ENCODE data around the gene SLC24A3.

SLC24A3 gene

DNA sequence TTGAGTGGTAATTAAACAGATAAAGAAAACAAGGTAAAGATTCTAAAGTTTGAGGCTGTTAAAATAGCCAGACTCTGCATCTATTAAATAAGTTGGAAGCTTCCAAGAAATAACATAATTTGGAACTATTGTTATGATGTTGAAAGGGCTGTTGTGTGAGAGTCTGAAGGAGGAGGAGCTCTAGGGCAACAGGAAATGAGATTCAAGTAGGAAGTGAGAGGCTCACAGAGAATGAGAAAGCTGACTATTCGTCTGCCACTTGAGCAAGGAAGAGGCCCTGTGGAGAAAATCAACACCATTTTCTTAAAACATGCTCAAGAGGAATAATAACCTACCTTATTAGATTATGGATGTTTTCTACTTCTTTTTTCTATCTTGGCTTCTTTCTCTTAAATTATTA, 185.2 kb downstream of the SLC24A3 start:
- DNase-seq: no peak

DNA sequence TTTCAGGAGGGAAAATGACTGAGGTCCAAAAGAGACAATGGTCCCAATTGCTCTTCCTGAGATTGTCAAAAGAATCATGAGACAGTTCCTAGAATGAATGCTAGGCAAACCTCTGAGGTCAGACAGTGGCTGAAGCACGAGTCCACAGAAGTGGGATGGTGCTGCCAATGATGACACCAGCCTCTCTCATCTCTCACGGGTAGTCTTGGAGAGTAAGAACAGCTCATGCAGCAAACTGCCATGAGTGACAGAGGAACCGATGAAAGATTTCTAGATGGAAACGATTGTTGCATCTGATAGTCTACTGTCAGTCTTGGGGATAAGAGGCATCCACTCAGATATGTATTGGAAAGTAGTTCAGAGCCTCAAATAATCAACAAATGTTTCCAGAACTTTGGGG, 188.7 kb downstream of the SLC24A3 start:
- DNase-seq: no peak

DNA sequence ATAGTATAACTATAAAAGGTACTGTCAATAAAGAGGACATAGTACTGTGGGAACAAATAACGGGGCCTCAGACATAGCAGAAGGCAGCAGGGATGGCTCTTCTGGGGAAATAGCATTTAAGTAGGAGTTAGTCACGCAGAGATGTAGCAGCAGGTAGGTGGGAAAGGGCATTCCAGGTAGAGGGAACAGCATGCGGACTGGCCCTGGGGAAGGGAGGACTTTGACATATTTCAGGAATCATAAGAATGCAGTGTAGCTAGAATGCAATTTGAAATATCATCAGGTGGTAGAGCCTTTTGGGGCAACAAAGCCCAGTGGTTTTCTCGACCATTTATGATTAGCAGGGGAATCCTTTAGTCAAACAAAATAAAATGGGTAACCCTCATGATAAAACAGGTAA, 191.1 kb downstream of the SLC24A3 start:
- no peak for DNase-seq

DNA sequence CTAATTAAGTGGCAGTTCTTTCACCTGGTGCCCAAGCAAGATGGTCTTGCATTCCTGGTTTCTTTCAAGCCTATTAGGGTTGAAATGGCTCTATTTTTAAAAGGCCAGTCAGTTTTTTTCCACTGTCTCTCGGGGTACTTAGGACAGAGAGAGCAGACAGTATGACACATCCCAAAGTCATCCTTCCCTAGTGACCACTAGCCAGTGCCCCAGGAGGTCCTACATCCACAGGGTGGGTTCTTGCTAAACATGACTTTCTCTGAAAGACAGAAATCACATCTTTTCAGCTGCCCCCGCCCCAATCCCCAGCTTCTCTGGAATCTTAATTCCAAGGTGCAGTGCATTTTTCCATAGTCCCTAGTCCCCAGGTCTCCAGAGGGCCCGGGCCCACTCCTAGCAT, 192.4 kb downstream of the SLC24A3 start:
- no peak for DNase-seq

DNA sequence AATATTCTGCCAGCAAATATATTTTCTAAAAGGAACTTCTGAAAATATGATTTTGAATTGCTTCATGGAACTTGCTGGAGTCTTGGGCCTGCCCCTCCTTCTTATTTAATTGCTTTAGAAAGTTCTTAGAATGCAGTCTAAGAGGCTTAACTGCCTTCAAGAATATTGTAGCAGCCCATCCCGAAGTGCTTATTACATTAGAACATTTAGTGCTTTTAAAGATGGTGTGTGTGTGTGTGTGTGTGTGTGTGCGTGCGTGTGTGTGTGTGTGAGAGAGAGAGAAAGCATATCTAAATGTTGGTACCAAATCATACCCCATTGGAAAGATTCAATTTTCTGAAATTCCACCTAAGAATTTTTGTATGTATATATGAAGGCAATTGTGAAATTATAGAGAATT, 193.5 kb downstream of the SLC24A3 start:
- no peak for DNase-seq

GRCh38 chr20:19406381-19406780, 193.9 kb downstream of the SLC24A3 start:
- no peak for DNase-seq

GRCh38 chr20:19407196-19407595, 194.8 kb downstream of the SLC24A3 start:
- no peak for DNase-seq

GRCh38 chr20:19407736-19408135, 195.3 kb downstream of the SLC24A3 start:
- no peak for DNase-seq

DNA sequence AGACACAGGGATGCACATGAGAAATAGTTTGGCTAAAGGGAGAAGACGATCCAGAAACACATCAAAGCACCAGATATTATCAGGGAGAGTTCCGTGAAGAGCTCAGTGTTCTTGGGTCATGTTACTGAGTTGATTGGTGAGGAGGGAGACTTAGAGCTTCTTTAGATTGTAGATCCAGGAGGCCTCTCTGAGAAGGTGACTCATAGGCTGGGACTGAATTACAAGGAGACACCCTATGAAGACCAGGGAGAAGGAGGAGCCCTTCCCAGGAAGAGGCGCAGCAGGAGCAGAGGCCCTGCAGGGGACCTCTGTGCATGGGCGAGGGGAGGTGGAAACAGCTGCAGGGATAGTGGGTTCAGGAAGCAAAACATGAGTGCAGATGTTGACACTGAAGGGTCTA, 196.5 kb downstream of the SLC24A3 start:
- DNase-seq: no peak

DNA sequence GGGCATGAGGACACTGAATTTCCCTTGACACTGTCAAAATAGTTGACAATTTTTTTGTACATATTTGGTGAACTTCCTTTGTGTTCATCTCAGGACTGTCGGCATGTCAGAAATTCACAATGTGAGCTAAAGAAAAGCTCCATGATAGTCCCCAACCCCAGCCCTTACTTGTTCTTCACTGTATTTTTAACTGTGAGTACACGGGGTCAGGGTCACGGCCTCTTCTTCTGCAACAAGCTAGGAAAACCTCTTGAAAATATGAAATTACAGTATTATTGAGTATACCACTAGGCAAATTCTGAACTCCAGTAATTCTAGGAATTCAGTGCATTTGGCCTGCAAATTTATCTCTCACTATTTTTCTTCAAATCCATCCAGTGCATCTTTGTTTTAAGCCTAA, 199.4 kb downstream of the SLC24A3 start:
- no peak for DNase-seq

GRCh38 chr20:19412254-19412653, 199.8 kb downstream of the SLC24A3 start:
- DNase-seq: no peak

- DNase-seq: no peak
Measured at GRCh38 chr20:19414600-19414999, 202.2 kb downstream of the SLC24A3 start.

- DNase-seq: no peak
Measured at GRCh38 chr20:19415786-19416185, 203.3 kb downstream of the SLC24A3 start.

GRCh38 chr20:19416627-19417026, 204.2 kb downstream of the SLC24A3 start:
- no peak for DNase-seq

- no peak for DNase-seq
Measured at GRCh38 chr20:19419396-19419795, 207.0 kb downstream of the SLC24A3 start.

DNA sequence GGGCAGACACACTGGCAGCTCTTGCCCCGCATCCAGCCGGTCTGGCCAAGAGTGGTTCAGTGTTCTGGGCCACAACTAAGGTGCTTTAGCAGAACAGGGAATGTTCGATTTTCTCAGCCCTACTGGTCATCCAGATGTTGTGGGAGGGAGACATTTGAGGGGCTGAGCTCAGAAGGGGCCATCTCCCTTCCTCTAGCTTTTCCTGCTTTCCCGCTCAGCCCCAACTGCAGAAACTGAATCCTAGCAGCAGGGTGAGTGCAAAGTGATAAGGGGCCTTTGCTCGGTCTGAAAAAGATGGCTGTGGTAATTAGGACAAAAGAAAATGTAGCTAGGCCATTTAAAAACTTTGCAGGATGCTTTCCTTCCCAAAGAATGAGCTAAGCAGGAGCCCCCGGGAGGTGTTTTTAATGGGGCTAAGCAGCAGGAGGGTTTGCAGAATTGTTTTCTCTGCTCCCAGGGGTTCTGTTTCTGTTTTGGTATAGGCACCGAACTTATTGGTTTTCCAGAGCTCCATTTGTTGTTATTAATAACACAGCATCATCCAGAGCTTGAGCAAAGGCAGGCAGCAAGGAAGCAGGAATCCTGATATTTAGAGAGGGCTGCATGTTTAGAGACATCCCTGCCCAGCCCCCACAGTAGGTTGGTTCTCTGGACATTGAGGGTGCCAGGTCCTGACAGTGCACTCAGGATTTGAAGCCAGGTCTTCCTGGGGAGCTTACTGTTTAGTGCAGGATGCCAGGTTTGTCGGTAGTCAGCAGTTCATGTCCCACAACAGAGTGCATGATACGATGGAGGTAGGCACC, 210.9 kb downstream of the SLC24A3 start:
- DNase-seq: no peak

DNA sequence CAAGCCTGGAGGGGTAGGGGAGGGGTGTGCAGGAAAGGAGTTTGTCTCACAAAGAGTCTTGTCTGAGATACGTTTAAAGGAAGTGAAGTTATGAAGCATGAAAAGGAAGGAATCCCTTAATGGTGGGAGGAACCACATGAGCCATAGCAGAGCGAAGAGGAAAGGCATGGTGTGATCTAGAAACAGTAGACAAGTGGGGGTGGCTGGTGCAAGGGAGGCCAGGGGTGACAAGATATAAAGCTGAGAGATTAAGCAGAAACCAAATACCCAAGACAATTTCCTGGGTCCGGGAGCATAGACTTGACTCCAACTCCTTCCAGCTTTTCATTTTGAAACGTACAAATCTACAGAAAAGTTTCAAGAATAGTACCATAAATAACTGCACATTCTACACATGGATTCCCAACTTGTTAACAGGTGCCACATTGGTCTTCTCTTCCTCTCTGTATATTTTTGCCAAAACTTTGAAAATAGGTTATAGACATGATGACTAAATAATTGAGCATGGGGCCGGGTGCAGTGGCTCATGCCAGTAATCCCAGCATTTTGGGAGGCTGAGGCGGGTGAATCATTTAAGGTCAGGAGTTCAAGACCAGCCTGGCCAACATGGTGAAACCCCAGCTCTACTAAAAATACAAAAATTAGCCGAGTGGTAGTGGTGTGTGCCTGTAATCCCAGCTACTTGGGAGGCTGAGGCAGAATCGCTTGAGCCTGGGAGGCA, 211.6 kb downstream of the SLC24A3 start:
- no peak for DNase-seq

GRCh38 chr20:19426356-19426755, 213.9 kb downstream of the SLC24A3 start:
- DNase-seq: no peak

DNA sequence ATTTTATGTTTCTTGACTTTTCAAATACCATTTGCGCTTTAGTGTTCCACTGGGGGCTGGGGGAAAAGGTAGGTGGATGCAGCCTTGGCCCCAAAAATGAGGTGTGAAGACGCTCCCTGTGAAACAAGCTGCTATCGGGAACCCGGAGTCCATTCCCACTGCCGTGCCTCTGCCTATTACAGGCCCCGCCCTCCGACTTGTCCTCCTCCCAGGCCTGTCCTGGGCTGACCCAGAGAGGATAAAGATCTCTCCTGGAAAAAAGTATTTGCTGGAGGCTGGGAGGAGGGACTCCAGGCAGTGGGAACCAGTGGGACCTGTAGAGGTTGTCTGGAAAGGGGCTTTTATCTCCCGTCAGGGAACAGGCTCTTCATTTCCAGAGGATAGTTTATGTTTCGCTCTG, 215.0 kb downstream of the SLC24A3 start:
- no peak for DNase-seq

DNA sequence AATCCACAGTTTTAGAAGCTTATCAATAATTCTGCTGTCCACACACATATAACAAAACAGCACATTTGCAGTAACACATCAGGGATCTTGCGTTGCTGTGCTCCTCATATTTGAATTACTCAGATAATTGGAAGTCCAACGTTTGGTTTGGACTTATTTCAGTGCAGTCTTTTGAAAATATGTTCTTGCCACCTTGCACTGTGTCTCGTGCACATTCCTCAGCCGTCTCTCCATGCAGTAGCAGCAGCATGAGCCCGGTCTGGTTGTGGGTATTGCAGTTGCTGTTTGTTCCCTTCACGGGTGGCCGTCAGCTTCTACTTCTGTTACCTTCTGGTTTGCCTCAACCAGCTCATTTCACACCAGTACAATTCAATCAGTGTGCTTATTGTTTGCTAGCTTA, 215.5 kb downstream of the SLC24A3 start:
- DNase-seq: no peak

DNA sequence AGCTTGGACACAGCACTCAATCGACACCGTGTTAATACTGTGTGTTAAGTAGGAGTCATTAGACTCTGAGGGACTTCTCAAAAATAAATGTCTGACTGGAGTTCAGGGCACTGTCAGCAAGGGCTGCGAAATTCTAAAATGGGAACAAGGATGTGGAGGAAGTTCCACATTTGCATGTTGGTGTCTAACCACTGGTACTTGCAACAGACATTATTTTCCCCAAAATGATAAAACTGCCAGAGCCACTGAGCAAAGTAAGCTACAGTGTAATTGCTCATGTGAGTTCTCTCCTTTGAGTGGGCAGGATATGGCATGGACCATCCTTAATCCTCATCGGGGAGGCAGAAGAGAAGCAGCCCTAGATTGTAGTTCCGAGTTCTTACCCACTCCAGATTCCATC, 215.9 kb downstream of the SLC24A3 start:
- no peak for DNase-seq

- DNase-seq: no peak
Measured at GRCh38 chr20:19429538-19429937, 217.1 kb downstream of the SLC24A3 start.

DNA sequence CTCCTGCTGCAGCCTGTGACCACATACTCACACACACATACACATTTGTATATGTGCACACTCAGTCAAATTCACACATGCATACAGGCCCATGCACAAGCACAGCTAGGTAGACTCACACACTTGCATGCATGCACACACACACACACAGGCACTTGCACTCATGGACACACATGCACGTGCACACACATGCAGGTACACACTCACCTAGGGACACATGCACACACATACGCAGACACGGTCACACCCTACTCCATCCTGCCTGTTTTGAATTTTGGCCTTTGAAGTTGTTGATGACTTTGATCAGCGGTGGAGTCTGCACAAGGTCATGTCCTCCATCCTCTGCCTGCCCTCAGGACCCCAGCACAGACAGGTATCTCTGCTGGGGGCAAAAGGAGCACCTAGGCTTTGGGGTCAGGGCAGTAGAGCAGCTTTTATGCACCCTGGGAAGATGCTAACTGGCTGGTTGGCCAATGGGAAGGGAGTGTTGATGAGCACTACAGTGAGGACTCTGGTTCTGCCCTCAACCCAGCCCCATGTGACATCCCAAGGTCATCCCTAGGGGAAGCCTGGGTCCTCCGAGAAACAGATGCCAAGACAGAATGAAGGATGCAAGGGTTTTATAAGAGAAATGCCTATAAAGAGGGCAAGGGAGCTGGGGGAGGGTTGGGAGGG, 218.3 kb downstream of the SLC24A3 start:
- DNase-seq: no peak

GRCh38 chr20:19431316-19431700, 218.9 kb downstream of the SLC24A3 start:
- no peak for DNase-seq

Measured in NCI-H1930 (cell line).